B cell (primary cell): ENCODE measurements around the gene ELAVL2. TPM values are rescaled to one million over a fixed set of nuclear protein-coding genes. Genes with fewer than 3 reads are reported as not detected.

Experiments
- ATAC-seq: fragments of 200-7000 bp; cut with Tn5 transposase; one replicate; pipeline ENCODE4 v1.10.0; 2021; ENCODE audit warnings: low read depth, mild to moderate bottlenecking, moderate number of reproducible peaks, moderate library complexity
- CTCF ChIA-PET: fragments of 350-600 bp; sonication (Branson Sonifier 250); formaldehyde crosslinking; loops from one replicate; lab custom pipeline; 2021; ENCODE audit warnings: antibody characterized with exemption, inconsistent platforms; lab: Charles Lee
- POLR2A ChIA-PET: fragments of 350-600 bp; sonication (Branson Sonifier 250); formaldehyde crosslinking; loops from one replicate; lab custom pipeline; 2021; ENCODE audit warnings: antibody characterized with exemption; lab: Charles Lee
- DNase-seq: peaks from one replicate; pipeline ENCODE4 v3.0.0; 2013
- H2AFZ ChIP-seq: 2 replicates; pipeline ENCODE4 v1.6.1; 2012; ENCODE audit warnings: mild to moderate bottlenecking, low read depth, low read length; ENCODE audit not compliant: insufficient read depth, poor library complexity, severe bottlenecking
- H3K27ac ChIP-seq, 2 donors: 1 replicate in 1 of 2; 2 replicates in 1 of 2; pipeline ENCODE4 v1.5.1; 2012 to 2013; ENCODE audit warnings: low read length in 2 of 2, mild to moderate bottlenecking in 2 of 2, moderate library complexity in 1 of 2
- H3K27me3 ChIP-seq, 4 experiments: fragments of 200-600 bp in 1 of 4; sonication (generic) in 1 of 4; replicated peaks in 1 of 4; 1 replicate in 2 of 4; 2 replicates in 2 of 4; pipeline versions ENCODE4 v1.6.1 to v1.7.0; 2013 to 2016; ENCODE audit warnings: low read length in 3 of 4, mild to moderate bottlenecking in 2 of 4, mixed read lengths in 1 of 4, moderate library complexity in 1 of 4; ENCODE audit not compliant: insufficient read depth in 4 of 4, control insufficient read depth in 3 of 4; ENCODE audit errors: control extremely low read depth in 1 of 4
- H3K36me3 ChIP-seq, 2 experiments: replicated peaks in 1 of 2; 1 replicate in 1 of 2; 2 replicates in 1 of 2; pipeline versions ENCODE4 v1.6.1 to v1.7.1; 2013; ENCODE audit warnings: low read length in 1 of 2; ENCODE audit not compliant: insufficient read depth in 2 of 2, control insufficient read depth in 1 of 2; ENCODE audit errors: control extremely low read depth in 1 of 2, extremely low read depth in 1 of 2
- H3K4me1 ChIP-seq, 2 donors: fragments of 200-600 bp in 1 of 2; sonication (generic) in 1 of 2; 1 replicate in 1 of 2; 2 replicates in 1 of 2; pipeline versions ENCODE4 v1.5.1 to v1.6.1; 2013 to 2017; ENCODE audit warnings: low read length in 2 of 2; ENCODE audit not compliant: control insufficient read depth in 2 of 2, insufficient read depth in 2 of 2
- H3K4me2 ChIP-seq: replicated peaks from 2 replicates; pipeline ENCODE3; 2012; ENCODE audit warnings: mild to moderate bottlenecking, low read depth, low read length; ENCODE audit not compliant: poor library complexity, severe bottlenecking
- H3K4me3 ChIP-seq, 5 experiments: fragments of 200-600 bp in 1 of 5; sonication (generic) in 1 of 5; 1 replicate in 3 of 5; 2 replicates in 2 of 5; pipeline versions ENCODE4 v1.5.1 to v1.7.0; 2011 to 2016; ENCODE audit warnings: low read length in 4 of 5, mild to moderate bottlenecking in 4 of 5, low read depth in 2 of 5, control low read depth in 1 of 5, moderate library complexity in 1 of 5; ENCODE audit not compliant: insufficient read depth in 1 of 5; ENCODE audit errors: control extremely low read depth in 1 of 5, extremely low read depth in 1 of 5
- H3K79me2 ChIP-seq: fragments of 200-600 bp; sonication (generic); one replicate; pipeline ENCODE4 v1.6.0; 2016; ENCODE audit warnings: low read length; ENCODE audit not compliant: control insufficient read depth, insufficient read depth
- H3K9ac ChIP-seq: fragments of 200-600 bp; sonication (generic); 2 replicates; pipeline ENCODE4 v1.6.1; 2017; ENCODE audit warnings: mild to moderate bottlenecking, low read length, moderate library complexity
- H3K9me3 ChIP-seq, 3 donors: one replicate each; pipeline versions ENCODE4 v1.6.1 to v1.7.1; 2013; ENCODE audit warnings: low read length in 2 of 3; ENCODE audit not compliant: control insufficient read depth in 2 of 3, insufficient read depth in 1 of 3; ENCODE audit errors: control extremely low read depth in 1 of 3
- H4K20me1 ChIP-seq: 2 replicates; pipeline ENCODE4 v1.6.0; 2012; ENCODE audit warnings: mild to moderate bottlenecking, low read length; ENCODE audit not compliant: insufficient read depth, control insufficient read depth, poor library complexity, severe bottlenecking
- H3K27ac Mint-ChIP-seq: one replicate; pipeline ENCODE4 v1.8.0; 2021; ENCODE audit warnings: mixed read lengths
- H3K27me3 Mint-ChIP-seq: one replicate; pipeline ENCODE4 v1.8.0; 2021; ENCODE audit warnings: mixed read lengths
- H3K4me1 Mint-ChIP-seq: one replicate; pipeline ENCODE4 v1.8.0; 2021; ENCODE audit warnings: mixed read lengths
- H3K4me3 Mint-ChIP-seq: one replicate; pipeline ENCODE4 v1.8.0; 2021; ENCODE audit warnings: mixed read lengths
- H3K9me3 Mint-ChIP-seq: one replicate; pipeline ENCODE4 v1.8.0; 2022; ENCODE audit warnings: mixed read lengths; ENCODE audit not compliant: insufficient read depth
- CTCF ChIP-seq: fragments of 200-600 bp; IDR thresholded peaks from one replicate; pipeline ENCODE4 v1.8.0; 2022; ENCODE audit warnings: antibody characterized with exemption, mild to moderate bottlenecking
- EZH2 ChIP-seq: IDR thresholded peaks from 2 replicates; pipeline ENCODE4 v1.6.1; 2012; ENCODE audit warnings: borderline replicate concordance, low read depth, mild to moderate bottlenecking, moderate library complexity, low read length; ENCODE audit not compliant: insufficient read depth, poor library complexity, severe bottlenecking
- WGBS: methylation state at CpG from one replicate; pipeline ENCODE4 v1.1.5; 2013; ENCODE audit warnings: missing lambda C conversion rate; ENCODE audit not compliant: insufficient coverage; 5-methylcytosine and 5-hydroxymethylcytosine counted together
- intact Hi-C: fragments of 100-400 bp; cut with micrococcal nuclease; formaldehyde crosslinking; loops from one replicate; pipeline ENCODE4 v1.10.0; 2022
- polyA minus RNA-seq: library from RNA; depleted of rRNA, polyadenylated mRNA; stranded (reverse); fragments of >200 nt; gene quantifications from 2 replicates; pipeline ENCODE4 v1.2.3, GENCODE V29; 2012
- polyA plus RNA-seq: library from polyadenylated mRNA; depleted of rRNA; stranded (reverse); fragments of >200 nt; gene quantifications from 2 replicates; pipeline ENCODE4 v1.2.3, GENCODE V29; 2012
- total RNA-seq, 2 donors: library from RNA; stranded (reverse); fragments of 120-200 nt in 1 of 2; gene quantifications; 1 replicate in 1 of 2; 2 replicates in 1 of 2; pipeline versions ENCODE4 v1.2.3 to v1.2.4, GENCODE V29; 2013 to 2022

Gene ELAVL2
- not detected in 2 replicates for total RNA-seq
- total RNA-seq (2013): not detected
- polyA plus RNA-seq: not detected in 2 replicates
- not detected in 2 replicates for polyA minus RNA-seq

GRCh38 chr9:23826120-23826629 is at the start of gene ELAVL2:
ELAVL2 (minus strand) TSS chr9:23826240; CDS start chr9:23762234, 64,006 bp downstream.
- Histone ChIP-seq H3K27ac (no peak within 1 kb of the TSS), H3K79me2 (no peaks in the 10 kb centered on the region), H3K4me1 (peaks cover 0 to 4% of the 10 kb centered on the region in 2 donors), H2AFZ (peak within 1 kb of the TSS; percentile 34), H3K9ac (no peak within 1 kb of the TSS), H3K4me2 (peak within 1 kb of the TSS; percentile 20), H4K20me1 (no peaks in the 10 kb centered on the region), H3K4me3 (peak within 1 kb of the TSS in 2 of 5 experiments; percentile 1 to 8), H3K27me3 (peaks cover 0 to 58% (median 27%) of the 10 kb centered on the region in 4 experiments), H3K36me3 (no peaks in the 10 kb centered on the region), H3K9me3 (peaks cover 0 to 34% (median 6%) of the 10 kb centered on the region in 3 donors)
- H3K27ac Mint-ChIP-seq: no peak within 1 kb of the TSS
- ChIA-PET CTCF (no interaction called here), POLR2A (no interaction called here)
- 13% methylated on average over 26 of the region's 30 CpGs for WGBS
- ATAC-seq: no peak
- peaks cover 31% of the 10 kb centered on the region for H3K27me3 Mint-ChIP-seq
- H3K4me3 Mint-ChIP-seq: no peak within 1 kb of the TSS
- TF ChIP-seq CTCF: no peak
- TF ChIP-seq EZH2: no peak
- no peaks in the 10 kb centered on the region for H3K9me3 Mint-ChIP-seq
- peak; percentile 23 for DNase-seq
- intact Hi-C loops: no loop called here
- H3K4me1 Mint-ChIP-seq: no peaks in the 10 kb centered on the region

GRCh38 chr9:23858234-23858633 is 32.2 kb upstream of the ELAVL2 start:
- Histone ChIP-seq H2AFZ (no peak overlapping the region), H3K9me3 (peaks cover 0 to 8% (median 0%) of the 10 kb centered on the region in 3 donors), H3K9ac (no peak overlapping the region), H3K4me3 (no peak overlapping the region), H3K27ac (no peak overlapping the region), H3K79me2 (no peaks in the 10 kb centered on the region), H3K27me3 (no peaks in the 10 kb centered on the region), H4K20me1 (no peaks in the 10 kb centered on the region), H3K4me2 (no peak overlapping the region), H3K4me1 (no peaks in the 10 kb centered on the region), H3K36me3 (no peaks in the 10 kb centered on the region)
- Mint-ChIP-seq H3K4me1 (no peaks in the 10 kb centered on the region), H3K4me3 (no peak overlapping the region), H3K9me3 (peaks cover 5% of the 10 kb centered on the region), H3K27me3 (no peaks in the 10 kb centered on the region), H3K27ac (no peak overlapping the region)
- TF ChIP-seq CTCF: no peak
- TF ChIP-seq EZH2: no peak
- no peak for ATAC-seq
- whole genome bisulfite sequencing: 75% methylated on average over 1 of the region's 3 CpGs
- POLR2A ChIA-PET: no interaction called here
- CTCF ChIA-PET: no interaction called here
- intact Hi-C loops: no loop called here
- DNase-seq: no peak
